Adrenal gland (tissue), 12 donors: Measurements from ENCODE around the gene ANKRD23. TPM values are rescaled to one million over a fixed set of nuclear protein-coding genes. Genes with fewer than 3 reads are reported as not detected.

Experiments used
- DNase-seq, 7 donors: peaks; one replicate each; pipeline ENCODE4 v3.0.0-alpha.2; 2019 to 2020
- H3K27ac ChIP-seq, 5 donors: fragments of 200-600 bp; sonication (generic) in 4 of 5; 1 replicate in 3 of 5; 2 replicates in 2 of 5; pipeline versions ENCODE4 v1.5.1 to v1.8.0; 2016 to 2020; ENCODE audit warnings: mild to moderate bottlenecking in 1 of 5
- H3K27me3 ChIP-seq: fragments of 200-600 bp; 2 replicates; pipeline ENCODE4 v1.8.0; 2021
- H3K36me3 ChIP-seq, 2 donors: fragments of 200-600 bp; replicated peaks in 1 of 2; 1 replicate in 1 of 2; 2 replicates in 1 of 2; pipeline versions ENCODE4 v1.5.1 to v1.8.0; 2018 to 2022
- H3K4me1 ChIP-seq, 2 donors: fragments of 200-600 bp; replicated peaks in 1 of 2; 1 replicate in 1 of 2; 2 replicates in 1 of 2; pipeline versions ENCODE4 v1.5.1 to v1.8.0; 2018 to 2021
- H3K4me3 ChIP-seq, 4 donors: fragments of 200-600 bp; sonication (generic) in 3 of 4; one replicate each; pipeline ENCODE4 v1.5.1; 2016 to 2018
- H3K9me3 ChIP-seq, 3 donors: fragments of 200-600 bp; sonication (generic) in 1 of 3; replicated peaks in 1 of 3; 1 replicate in 2 of 3; 2 replicates in 1 of 3; pipeline versions ENCODE4 v1.5.1 to v1.8.0; 2016 to 2021
- POLR2A ChIP-seq, 2 donors: fragments of 450-650 bp; IDR thresholded peaks; one replicate each; pipeline ENCODE4 v1.6.1; 2017; ENCODE audit warnings: antibody characterized with exemption in 2 of 2, mild to moderate bottlenecking in 2 of 2, moderate library complexity in 1 of 2
- WGBS, 4 donors: extraction: QIAGEN DNeasy Blood & Tissue Kit in 2 of 4; methylation state at CpG; one replicate each; pipeline versions ENCODE4 v1.1.5 to v1.1.7; 2013 to 2017; 5-methylcytosine and 5-hydroxymethylcytosine counted together
- intact Hi-C, 2 donors: fragments of 100-400 bp; cut with DNase I; formaldehyde crosslinking; loops; one replicate each; pipeline versions ENCODE4 v1.14.1 to v1.15.0; 2022 to 2023
- polyA plus RNA-seq, 3 donors: library from polyadenylated mRNA; stranded (reverse); fragments of 200-250 nt in 2 of 3; fragments of 350-450 nt in 1 of 3; fragmentation: Illumina TruSeq in 1 of 3; extraction: RNeasy Lipid Tissue Mini Kit (QIAGEN cat#74804) in 1 of 3; gene quantifications; one replicate each; pipeline ENCODE4 v1.2.3, GENCODE V29; 2013 to 2014
- total RNA-seq, 9 donors: library from RNA; depleted of rRNA in 4 of 9; stranded (reverse); fragments of >200 nt in 4 of 9; fragments of 120-200 nt in 1 of 9; fragmentation: NEBNext Ultra II Directional in 1 of 9; extraction: Animal tissue kit (Norgen Biotek cat#: 25700) in 1 of 9; gene quantifications; one replicate each; pipeline versions ENCODE4 v1.1.0 to v1.2.4, GENCODE V29; 2013 to 2023
- TF ChIP-seq, protein P1 (sequence below), 6 experiments: fragments of 450-650 bp in 4 of 6; fragments of 200-600 bp in 2 of 6; sonication (generic) in 1 of 6; IDR thresholded peaks; 1 replicate in 5 of 6; 2 replicates in 1 of 6; pipeline versions ENCODE4 v1.5.1 to v1.8.0; 2016 to 2021; ENCODE audit warnings: antibody characterized with exemption in 6 of 6, mild to moderate bottlenecking in 2 of 6, moderate library complexity in 1 of 6
- donor health status: healthy with polysubstance abuse.
- donor health status: Bipolar disorder and iron deficiency.
- donor health status: DM: yes; HTN: yes; CAD: no.
- donor health status: DM: no; HTN: no; CAD: no.
- donor health status: DM: no; HTN: no; CAD: no.
- donor health status: DM: yes; HTN: yes; CAD: no.

ANKRD23 gene
- total and polyA plus RNA-seq, 12 donors = 1.1 to 10.6 (median 3.8) TPM

DNA sequence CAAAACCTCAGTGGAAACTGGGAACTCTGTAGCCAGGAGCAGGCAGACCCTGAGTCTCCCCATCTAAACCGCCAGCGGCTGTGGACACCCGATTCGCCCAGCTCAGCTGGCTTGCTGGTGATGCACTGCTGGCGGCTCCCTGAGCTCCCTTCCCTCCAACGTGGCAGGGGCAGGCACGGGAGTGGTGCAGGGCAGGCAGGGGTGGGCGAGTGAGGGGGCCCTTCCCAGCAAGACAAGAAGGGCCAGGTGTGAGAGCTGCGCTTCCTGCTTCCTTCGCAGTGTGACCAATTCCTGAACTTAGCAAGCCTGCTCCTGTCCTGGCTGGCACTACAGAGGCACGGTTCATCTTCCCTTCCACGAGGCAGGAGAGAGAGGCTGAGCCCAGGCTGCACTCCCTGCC is 38.4 kb upstream of the ANKRD23 start:
- Histone ChIP-seq H3K4me1 (peaks cover 0 to 15% of the 10 kb centered on the region in 2 donors), H3K36me3 (no peaks in the 10 kb centered on the region), H3K9me3 (no peaks in the 10 kb centered on the region), H3K27ac (peak overlapping the region in 1 of 5 donors; percentile 10), H3K27me3 (no peaks in the 10 kb centered on the region), H3K4me3 (no peak overlapping the region)
- no peak for DNase-seq
- 84 to 94% (median 90%) methylated on average over 3 to 12 of the region's 12 CpGs for WGBS, 4 donors
- TF ChIP-seq, protein P1, sequence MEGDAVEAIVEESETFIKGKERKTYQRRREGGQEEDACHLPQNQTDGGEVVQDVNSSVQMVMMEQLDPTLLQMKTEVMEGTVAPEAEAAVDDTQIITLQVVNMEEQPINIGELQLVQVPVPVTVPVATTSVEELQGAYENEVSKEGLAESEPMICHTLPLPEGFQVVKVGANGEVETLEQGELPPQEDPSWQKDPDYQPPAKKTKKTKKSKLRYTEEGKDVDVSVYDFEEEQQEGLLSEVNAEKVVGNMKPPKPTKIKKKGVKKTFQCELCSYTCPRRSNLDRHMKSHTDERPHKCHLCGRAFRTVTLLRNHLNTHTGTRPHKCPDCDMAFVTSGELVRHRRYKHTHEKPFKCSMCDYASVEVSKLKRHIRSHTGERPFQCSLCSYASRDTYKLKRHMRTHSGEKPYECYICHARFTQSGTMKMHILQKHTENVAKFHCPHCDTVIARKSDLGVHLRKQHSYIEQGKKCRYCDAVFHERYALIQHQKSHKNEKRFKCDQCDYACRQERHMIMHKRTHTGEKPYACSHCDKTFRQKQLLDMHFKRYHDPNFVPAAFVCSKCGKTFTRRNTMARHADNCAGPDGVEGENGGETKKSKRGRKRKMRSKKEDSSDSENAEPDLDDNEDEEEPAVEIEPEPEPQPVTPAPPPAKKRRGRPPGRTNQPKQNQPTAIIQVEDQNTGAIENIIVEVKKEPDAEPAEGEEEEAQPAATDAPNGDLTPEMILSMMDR (IDR thresholded peaks at IDR 0.05) = no peak
- no peak for TF ChIP-seq POLR2A (IDR thresholded peaks at IDR 0.05)
- intact Hi-C loops = no loop called here

- H3K27me3 ChIP-seq = no peaks in the 10 kb centered on the region
- H3K27ac ChIP-seq = no peak overlapping the region
- WGBS, 4 donors = 68 to 77% (median 74%) methylated on average over 8 to 10 of the region's 10 CpGs
- no peaks in the 10 kb centered on the region for H3K9me3 ChIP-seq
- H3K4me1 ChIP-seq = peaks cover 0 to 15% of the 10 kb centered on the region in 2 donors
- TF ChIP-seq POLR2A (IDR thresholded peaks at IDR 0.05) = no peak
- no peaks in the 10 kb centered on the region for H3K36me3 ChIP-seq
- H3K4me3 ChIP-seq = no peak overlapping the region
- DNase-seq = no peak
- intact Hi-C loops = no loop called here
Measured at GRCh38 chr2:96881349-96882195, 37.8 kb upstream of the ANKRD23 start.

GRCh38 chr2:96880891-96881273 is 37.1 kb upstream of the ANKRD23 start:
- peaks cover 0 to 15% of the 10 kb centered on the region in 2 donors for H3K4me1 ChIP-seq
- TF ChIP-seq POLR2A (IDR thresholded peaks at IDR 0.05) = no peak
- TF ChIP-seq, protein P1 (IDR thresholded peaks at IDR 0.05) = no peak
- H3K27me3 ChIP-seq = no peaks in the 10 kb centered on the region
- WGBS, 4 donors = 79 to 91% (median 82%) methylated on average over 5 to 6 of the region's 6 CpGs
- no peak overlapping the region for H3K4me3 ChIP-seq
- no peak for DNase-seq
- H3K36me3 ChIP-seq = no peaks in the 10 kb centered on the region
- intact Hi-C loops = no loop called here
- H3K9me3 ChIP-seq = no peaks in the 10 kb centered on the region
- H3K27ac ChIP-seq = no peak overlapping the region

DNA sequence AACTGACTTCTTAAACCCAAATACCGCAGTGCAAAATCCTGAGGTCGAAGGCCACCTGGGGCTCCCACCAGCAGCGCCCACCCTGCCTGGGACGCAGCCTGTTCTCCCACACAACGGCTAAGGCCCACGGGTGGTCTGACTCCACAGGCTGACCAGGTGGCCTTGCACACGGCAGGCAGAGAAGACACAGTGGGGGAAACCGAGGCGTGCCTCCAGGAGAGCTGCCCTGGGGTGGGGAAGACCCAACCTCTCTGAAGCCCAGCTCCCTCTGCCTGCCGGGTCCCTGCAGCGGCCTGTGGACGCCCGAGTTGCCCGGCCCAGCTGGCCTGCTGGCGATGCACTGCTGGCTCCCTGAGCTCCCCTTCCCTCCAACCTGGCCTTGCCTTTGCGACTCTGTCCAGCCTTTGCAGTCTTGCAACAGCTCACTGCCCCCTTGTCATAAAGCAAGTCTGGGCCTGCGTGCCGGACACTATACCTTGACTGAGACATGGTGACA is 35.8 kb upstream of the ANKRD23 start:
- no peak for TF ChIP-seq POLR2A (IDR thresholded peaks at IDR 0.05)
- TF ChIP-seq, protein P1 (IDR thresholded peaks at IDR 0.05) = no peak
- Histone ChIP-seq H3K27me3 (no peaks in the 10 kb centered on the region), H3K27ac (no peak overlapping the region), H3K36me3 (no peaks in the 10 kb centered on the region), H3K4me3 (no peak overlapping the region), H3K4me1 (peaks cover 0 to 6% of the 10 kb centered on the region in 2 donors), H3K9me3 (no peaks in the 10 kb centered on the region)
- intact Hi-C loops = no loop called here
- DNase-seq = no peak
- WGBS, 4 donors = 91 to 98% (median 94%) methylated on average over 11 to 18 of the region's 18 CpGs
